Ishikawa (cell line): ENCODE results near the gene MINDY3.

Experiments
- CEBPB ChIP-seq: IDR thresholded peaks from 2 replicates; pipeline ENCODE4 v1.6.1; 2012
- CREB1 ChIP-seq: IDR thresholded peaks from 2 replicates; pipeline ENCODE4 v1.6.1; 2012; ENCODE audit warnings: low read depth
- EGR1 ChIP-seq: IDR thresholded peaks from 2 replicates; pipeline ENCODE4 v1.6.1; 2012
- EP300 ChIP-seq: IDR thresholded peaks from 2 replicates; pipeline ENCODE4 v1.6.1; 2012; ENCODE audit warnings: borderline replicate concordance
- FOXM1 ChIP-seq: IDR thresholded peaks from 2 replicates; pipeline ENCODE4 v1.6.1; 2012; ENCODE audit warnings: low read depth, borderline replicate concordance
- MAX ChIP-seq: IDR thresholded peaks from 2 replicates; pipeline ENCODE4 v1.6.1; 2012
- NFIC ChIP-seq: IDR thresholded peaks from 2 replicates; pipeline ENCODE4 v1.6.1; 2012
- RAD21 ChIP-seq: IDR thresholded peaks from 2 replicates; pipeline ENCODE4 v1.6.1; 2012; ENCODE audit warnings: low read depth
- REST ChIP-seq: IDR thresholded peaks from 2 replicates; pipeline ENCODE4 v1.6.1; 2012; ENCODE audit warnings: low read depth, mild to moderate bottlenecking
- TAF1 ChIP-seq: IDR thresholded peaks from 2 replicates; pipeline ENCODE4 v1.6.1; 2012; ENCODE audit warnings: low read depth, mild to moderate bottlenecking
- TCF12 ChIP-seq: IDR thresholded peaks from 2 replicates; pipeline ENCODE4 v1.6.1; 2012; ENCODE audit warnings: low read depth
- TEAD4 ChIP-seq: IDR thresholded peaks from 2 replicates; pipeline ENCODE4 v1.6.1; 2012
- USF1 ChIP-seq: IDR thresholded peaks from 2 replicates; pipeline ENCODE4 v1.6.1; 2012
- YY1 ChIP-seq: IDR thresholded peaks from 2 replicates; pipeline ENCODE4 v1.6.1; 2012; ENCODE audit warnings: low read depth
- ZBTB7A ChIP-seq: IDR thresholded peaks from 2 replicates; pipeline ENCODE4 v1.6.1; 2012; ENCODE audit warnings: low read depth

Gene MINDY3

GRCh38 chr10:15841696-15842095 is 18.6 kb downstream of the MINDY3 start:
- no peak for TF ChIP-seq EGR1
- TF ChIP-seq TEAD4, result no peak
- TF ChIP-seq USF1, result no peak
- TF ChIP-seq TCF12, result no peak
- TF ChIP-seq CREB1, result no peak
- TF ChIP-seq RAD21, result no peak
- no peak for TF ChIP-seq FOXM1
- no peak for TF ChIP-seq TAF1
- no peak for TF ChIP-seq NFIC
- TF ChIP-seq YY1, result no peak
- no peak for TF ChIP-seq REST
- no peak for TF ChIP-seq ZBTB7A
- no peak for TF ChIP-seq MAX
- no peak for TF ChIP-seq CEBPB

GRCh38 chr10:15836807-15837206 is 23.5 kb downstream of the MINDY3 start:
- TF ChIP-seq CREB1, result no peak
- no peak for TF ChIP-seq FOXM1
- TF ChIP-seq CEBPB, result no peak
- TF ChIP-seq TAF1, result no peak
- TF ChIP-seq USF1, result no peak
- TF ChIP-seq REST, result no peak
- TF ChIP-seq RAD21, result no peak
- TF ChIP-seq ZBTB7A, result no peak
- no peak for TF ChIP-seq TCF12
- TF ChIP-seq EP300, result no peak
- TF ChIP-seq MAX, result no peak
- no peak for TF ChIP-seq EGR1
- TF ChIP-seq YY1, result no peak
- no peak for TF ChIP-seq TEAD4
- no peak for TF ChIP-seq NFIC

- TF ChIP-seq USF1 (no peak), CREB1 (no peak), TEAD4 (no peak), YY1 (no peak), CEBPB (no peak), REST (no peak), RAD21 (no peak), ZBTB7A (no peak), TAF1 (no peak), EP300 (no peak), MAX (no peak), NFIC (no peak), TCF12 (no peak), FOXM1 (no peak), EGR1 (no peak)
These were observed 30.8 kb downstream of the MINDY3 start for GRCh38 chr10:15829495-15829894.

GRCh38 chr10:15824498-15824897 is 35.8 kb downstream of the MINDY3 start:
- no peak for TF ChIP-seq FOXM1
- no peak for TF ChIP-seq RAD21
- TF ChIP-seq REST, result no peak
- TF ChIP-seq TAF1, result no peak
- TF ChIP-seq NFIC, result no peak
- TF ChIP-seq EP300, result no peak
- no peak for TF ChIP-seq CREB1
- no peak for TF ChIP-seq USF1
- TF ChIP-seq YY1, result no peak
- TF ChIP-seq TCF12, result no peak
- TF ChIP-seq EGR1, result no peak
- TF ChIP-seq MAX, result no peak
- TF ChIP-seq CEBPB, result no peak
- no peak for TF ChIP-seq TEAD4
- no peak for TF ChIP-seq ZBTB7A
